Endodermal cell (in vitro differentiated cells): ENCODE results near the gene ARHGEF40. TPM values are rescaled to one million over a fixed set of nuclear protein-coding genes. Genes with fewer than 3 reads are reported as not detected.

Experiments used
- DNase-seq: peaks from one replicate; pipeline ENCODE4 v3.0.0-alpha.2; 2017
- H3K27ac ChIP-seq: 2 replicates; pipeline ENCODE4 v1.5.1; 2013; ENCODE audit warnings: mild to moderate bottlenecking, low read depth, low read length, moderate library complexity
- H3K27me3 ChIP-seq: 2 replicates; pipeline ENCODE4 v1.6.1; 2013; ENCODE audit warnings: mild to moderate bottlenecking, low read length, moderate library complexity; ENCODE audit not compliant: insufficient read depth, control insufficient read depth, poor library complexity, severe bottlenecking
- H3K36me3 ChIP-seq: 2 replicates; pipeline ENCODE4 v1.7.0; 2013; ENCODE audit warnings: mild to moderate bottlenecking, low read length, moderate library complexity; ENCODE audit not compliant: control insufficient read depth, insufficient read depth
- H3K4me1 ChIP-seq: one replicate; pipeline ENCODE4 v1.7.0; 2013; ENCODE audit warnings: low read length; ENCODE audit not compliant: control insufficient read depth, insufficient read depth
- H3K4me3 ChIP-seq: 2 replicates; pipeline ENCODE4 v1.5.1; 2013; ENCODE audit warnings: mild to moderate bottlenecking, low read length, moderate library complexity
- H3K9ac ChIP-seq: 2 replicates; pipeline ENCODE4 v1.6.1; 2013; ENCODE audit warnings: mild to moderate bottlenecking, low read length, moderate library complexity; ENCODE audit not compliant: poor library complexity, severe bottlenecking; ENCODE audit errors: extremely low read depth
- H3K9me3 ChIP-seq: 2 replicates; pipeline ENCODE4 v1.6.1; 2013; ENCODE audit warnings: mild to moderate bottlenecking, low read length, moderate library complexity; ENCODE audit not compliant: control insufficient read depth
- H3K27ac Mint-ChIP-seq: 2 replicates; pipeline ENCODE4 v1.8.0; 2020; ENCODE audit warnings: mixed read lengths
- H3K27me3 Mint-ChIP-seq: 2 replicates; pipeline ENCODE4 v1.8.0; 2021; ENCODE audit warnings: mild to moderate bottlenecking, mixed read lengths; ENCODE audit not compliant: insufficient read depth
- H3K36me3 Mint-ChIP-seq: 2 replicates; pipeline ENCODE4 v1.8.0; 2020; ENCODE audit warnings: low read depth, mixed read lengths
- H3K4me1 Mint-ChIP-seq: 2 replicates; pipeline ENCODE4 v1.8.0; 2020; ENCODE audit warnings: mixed read lengths
- H3K4me3 Mint-ChIP-seq: 2 replicates; pipeline ENCODE4 v1.8.0; 2020; ENCODE audit warnings: mild to moderate bottlenecking, moderate library complexity, mixed read lengths
- H3K9me3 Mint-ChIP-seq: 2 replicates; pipeline ENCODE4 v1.8.0; 2020; ENCODE audit warnings: mild to moderate bottlenecking, mixed read lengths
- WGBS, 2 experiments: methylation state at CpG; one replicate each; pipeline versions ENCODE4 v1.1.5 to v1.1.7; 2013; ENCODE audit warnings: missing lambda C conversion rate in 2 of 2, mixed read lengths in 1 of 2; ENCODE audit not compliant: insufficient coverage in 1 of 2, insufficient read length in 1 of 2; 5-methylcytosine and 5-hydroxymethylcytosine counted together
- total RNA-seq, 2 donors: library from RNA; stranded (reverse); fragmentation: NEBNext Ultra II Directional in 1 of 2; extraction: Animal tissue kit (Norgen Biotek cat#: 25700) in 1 of 2; gene quantifications; 2 replicates in 1 of 2; 3 replicates in 1 of 2; pipeline ENCODE4 v1.2.1, GENCODE V29; 2021
- TF ChIP-seq, protein P1 (sequence below): fragments of 200-600 bp; sonication (generic); conservative IDR thresholded peaks from 2 replicates; pipeline ENCODE4 v1.5.0; 2021; ENCODE audit warnings: antibody characterized with exemption, mild to moderate bottlenecking

ARHGEF40 gene
- total RNA-seq, 2 donors from 2014 or later = 71.1 to 73.5 TPM

DNA sequence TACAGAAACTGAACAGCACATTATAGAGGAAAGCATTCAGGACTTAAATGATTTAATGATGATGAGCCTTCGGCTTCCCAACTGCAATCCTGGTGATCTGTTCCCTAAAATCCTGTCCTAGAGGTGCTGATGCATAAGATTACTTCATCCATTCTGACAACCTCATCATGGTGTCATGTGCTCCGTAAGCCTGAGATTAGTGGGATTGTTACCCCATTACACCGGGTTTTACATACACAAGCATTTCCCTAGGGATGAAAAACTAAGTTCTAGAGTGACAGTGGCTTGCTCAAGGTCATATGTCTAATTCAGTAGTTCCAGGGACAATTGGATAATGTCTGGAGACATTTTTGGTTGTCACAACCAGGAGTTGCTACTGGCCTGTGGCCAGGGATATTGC is 32.9 kb upstream of the ARHGEF40 start:
- no peaks in the 10 kb centered on the region for H3K36me3 Mint-ChIP-seq
- H3K27ac Mint-ChIP-seq = no peak overlapping the region
- TF ChIP-seq, protein P1, sequence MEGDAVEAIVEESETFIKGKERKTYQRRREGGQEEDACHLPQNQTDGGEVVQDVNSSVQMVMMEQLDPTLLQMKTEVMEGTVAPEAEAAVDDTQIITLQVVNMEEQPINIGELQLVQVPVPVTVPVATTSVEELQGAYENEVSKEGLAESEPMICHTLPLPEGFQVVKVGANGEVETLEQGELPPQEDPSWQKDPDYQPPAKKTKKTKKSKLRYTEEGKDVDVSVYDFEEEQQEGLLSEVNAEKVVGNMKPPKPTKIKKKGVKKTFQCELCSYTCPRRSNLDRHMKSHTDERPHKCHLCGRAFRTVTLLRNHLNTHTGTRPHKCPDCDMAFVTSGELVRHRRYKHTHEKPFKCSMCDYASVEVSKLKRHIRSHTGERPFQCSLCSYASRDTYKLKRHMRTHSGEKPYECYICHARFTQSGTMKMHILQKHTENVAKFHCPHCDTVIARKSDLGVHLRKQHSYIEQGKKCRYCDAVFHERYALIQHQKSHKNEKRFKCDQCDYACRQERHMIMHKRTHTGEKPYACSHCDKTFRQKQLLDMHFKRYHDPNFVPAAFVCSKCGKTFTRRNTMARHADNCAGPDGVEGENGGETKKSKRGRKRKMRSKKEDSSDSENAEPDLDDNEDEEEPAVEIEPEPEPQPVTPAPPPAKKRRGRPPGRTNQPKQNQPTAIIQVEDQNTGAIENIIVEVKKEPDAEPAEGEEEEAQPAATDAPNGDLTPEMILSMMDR = no peak
- no peak for DNase-seq
- WGBS, 2 experiments = 89 to 96% methylated on average over 3 of the region's 3 CpGs
- peaks cover 28% of the 10 kb centered on the region for H3K27me3 Mint-ChIP-seq
- peaks cover 4% of the 10 kb centered on the region for H3K4me1 ChIP-seq
- peaks cover 27% of the 10 kb centered on the region for H3K4me1 Mint-ChIP-seq
- no peak overlapping the region for H3K4me3 ChIP-seq
- H3K36me3 ChIP-seq = no peaks in the 10 kb centered on the region
- no peaks in the 10 kb centered on the region for H3K27me3 ChIP-seq
- H3K4me3 Mint-ChIP-seq = no peak overlapping the region
- H3K27ac ChIP-seq = no peak overlapping the region
- H3K9ac ChIP-seq = no peak overlapping the region
- H3K9me3 ChIP-seq = no peaks in the 10 kb centered on the region
- no peaks in the 10 kb centered on the region for H3K9me3 Mint-ChIP-seq

DNA sequence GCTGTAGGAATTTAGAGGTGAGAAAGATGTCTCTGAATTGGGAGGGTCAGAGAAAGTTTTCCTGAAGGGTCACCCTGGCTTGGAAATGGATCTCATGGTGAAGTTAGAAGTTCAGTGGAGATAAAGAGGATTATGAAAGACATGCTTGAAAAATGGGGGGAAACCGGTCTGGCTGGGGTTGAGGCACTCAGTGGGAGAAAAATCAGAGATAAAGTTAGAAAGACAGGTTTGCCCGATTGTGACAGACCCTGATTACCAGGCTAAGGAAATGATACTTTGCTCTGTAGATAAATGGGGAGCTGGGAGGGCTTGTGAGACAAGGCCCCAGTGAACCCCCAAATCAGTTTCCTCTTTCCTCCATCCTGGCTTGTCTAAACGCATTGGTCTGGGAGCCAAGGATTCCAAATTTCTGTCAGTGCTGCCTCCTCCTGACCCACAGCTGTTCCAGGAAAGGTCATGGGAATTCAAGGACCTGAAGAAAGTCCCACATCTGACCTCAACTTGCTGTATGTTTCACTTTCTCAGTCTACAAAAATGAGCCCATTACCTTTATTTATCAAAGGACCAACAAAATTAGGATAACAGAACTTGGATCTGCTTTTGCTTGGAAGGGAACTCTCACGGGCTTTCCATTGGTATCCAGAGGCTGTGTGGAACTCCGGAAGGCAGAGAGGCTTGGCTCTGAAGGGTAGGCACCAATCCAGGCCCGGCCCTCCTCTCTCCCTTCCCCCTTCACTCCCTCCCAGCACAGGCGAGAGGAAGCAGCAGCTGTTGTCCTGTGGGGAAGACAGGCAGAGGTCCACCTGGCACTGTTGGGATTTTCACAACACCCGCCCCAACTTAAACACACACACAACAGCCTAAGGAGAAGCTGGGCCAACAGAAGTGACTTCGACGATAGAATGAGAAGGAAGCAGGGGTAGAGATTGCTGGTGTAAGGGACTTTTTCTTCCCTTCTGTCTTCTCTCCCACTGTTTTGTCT is 31.4 kb upstream of the ARHGEF40 start:
- H3K4me3 ChIP-seq = peak overlapping the region; percentile 31
- 51 to 52% methylated on average over 5 to 7 of the region's 10 CpGs for WGBS, 2 experiments
- peaks cover 30% of the 10 kb centered on the region for H3K27me3 Mint-ChIP-seq
- H3K27ac Mint-ChIP-seq = peak overlapping the region; percentile 2
- H3K27me3 ChIP-seq = peaks cover 8% of the 10 kb centered on the region
- no peaks in the 10 kb centered on the region for H3K36me3 ChIP-seq
- H3K4me1 Mint-ChIP-seq = peaks cover 27% of the 10 kb centered on the region
- no peaks in the 10 kb centered on the region for H3K9me3 Mint-ChIP-seq
- DNase-seq = peak; percentile 85
- peak overlapping the region; percentile 48 for H3K27ac ChIP-seq
- peaks cover 4% of the 10 kb centered on the region for H3K4me1 ChIP-seq
- H3K36me3 Mint-ChIP-seq = no peaks in the 10 kb centered on the region
- TF ChIP-seq, protein P1 = no peak
- H3K4me3 Mint-ChIP-seq = no peak overlapping the region
- no peaks in the 10 kb centered on the region for H3K9me3 ChIP-seq
- no peak overlapping the region for H3K9ac ChIP-seq

DNA sequence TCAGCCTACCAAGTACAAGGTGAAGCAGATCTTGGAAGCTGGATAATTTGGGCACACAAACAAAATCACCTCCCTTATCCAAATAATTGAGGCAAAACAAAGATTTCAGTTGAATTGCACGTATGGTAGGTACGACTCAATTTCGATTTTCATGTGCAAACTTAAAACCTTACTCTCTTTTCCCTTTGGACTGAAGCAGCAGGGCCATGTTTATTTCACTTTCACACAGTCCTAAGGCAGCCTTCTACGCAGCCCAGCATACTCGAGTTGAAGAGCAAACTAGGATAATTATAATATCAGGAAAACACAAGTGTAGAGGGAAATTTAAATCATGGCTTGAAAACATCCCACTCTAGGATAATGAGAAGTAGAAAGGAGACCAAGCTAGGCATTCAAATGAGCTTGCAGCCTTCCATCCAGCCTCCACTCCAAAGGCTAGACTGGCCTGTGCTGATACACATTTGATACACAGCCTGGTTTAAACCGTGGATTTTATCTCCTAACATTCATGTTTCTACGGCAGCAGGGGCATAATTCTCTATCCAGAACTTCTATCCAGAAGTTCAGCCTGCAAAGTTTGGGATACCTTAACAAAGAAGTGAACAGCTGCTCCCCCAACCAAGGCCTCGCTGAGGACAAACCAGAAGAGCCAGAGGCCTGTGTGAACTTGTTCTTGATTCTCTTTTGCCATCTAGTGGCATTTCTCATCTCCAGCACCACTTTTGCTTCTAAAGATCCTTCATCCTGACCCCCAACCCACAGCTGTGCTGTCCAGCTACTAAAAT is 30.3 kb upstream of the ARHGEF40 start:
- Histone ChIP-seq H3K9ac (no peak overlapping the region), H3K4me3 (no peak overlapping the region), H3K27ac (no peak overlapping the region), H3K36me3 (no peaks in the 10 kb centered on the region), H3K27me3 (peaks cover 8% of the 10 kb centered on the region), H3K4me1 (peaks cover 4% of the 10 kb centered on the region), H3K9me3 (no peaks in the 10 kb centered on the region)
- TF ChIP-seq, protein P1 = peak; percentile 84
- Mint-ChIP-seq H3K27ac (no peak overlapping the region), H3K9me3 (no peaks in the 10 kb centered on the region), H3K36me3 (no peaks in the 10 kb centered on the region), H3K4me3 (no peak overlapping the region), H3K27me3 (peaks cover 30% of the 10 kb centered on the region), H3K4me1 (peaks cover 27% of the 10 kb centered on the region)
- WGBS, 2 experiments = 64 to 81% methylated on average over 6 to 8 of the region's 8 CpGs
- peak; percentile 79 for DNase-seq
